Cerebellar nuclear complex (tissue), 1 donor: ENCODE measurements around the gene SMYD5.
A peak's percentile ranks its signal among the peaks of the same experiment; 100 is the strongest.

Experiments
- DNase-seq, 2 experiments: peaks; one replicate each; lab custom pipeline; 2025; lab: John Stamatoyannopoulos, UW

The SMYD5 gene

GRCh38 chr2:73205611-73206010, 8.4 kb upstream of the SMYD5 start:
- DNase-seq: no peak

GRCh38 chr2:73208258-73208657, 5.8 kb upstream of the SMYD5 start:
- no peak for DNase-seq

GRCh38 chr2:73210019-73210418, 4.0 kb upstream of the SMYD5 start:
- no peak for DNase-seq

- no peak for DNase-seq
These were observed 3.3 kb upstream of the SMYD5 start for GRCh38 chr2:73210696-73211095.

- no peak for DNase-seq
These were observed 2.0 kb upstream of the SMYD5 start for GRCh38 chr2:73212098-73212447.

GRCh38 chr2:73212448-73213176, 1.4 kb upstream of the SMYD5 start:
- no peak for DNase-seq

- DNase-seq: no peak
These were observed 1.2 kb downstream of the SMYD5 start for GRCh38 chr2:73215254-73215653.

- no peak for DNase-seq
These were observed 3.1 kb downstream of the SMYD5 start for GRCh38 chr2:73217160-73217559.

- DNase-seq: no peak
These were observed 3.8 kb downstream of the SMYD5 start for GRCh38 chr2:73217826-73218225.

GRCh38 chr2:73218298-73218697, 4.3 kb downstream of the SMYD5 start:
- no peak for DNase-seq

GRCh38 chr2:73223821-73224220, 9.8 kb downstream of the SMYD5 start:
- no peak for DNase-seq

- DNase-seq: no peak
These were observed 11.7 kb downstream of the SMYD5 start for GRCh38 chr2:73225513-73226360.

GRCh38 chr2:73227086-73227485, 13.0 kb downstream of the SMYD5 start:
- no peak for DNase-seq

- DNase-seq: no peak
These were observed 14.6 kb downstream of the SMYD5 start for GRCh38 chr2:73228631-73229030.

- no peak for DNase-seq
These were observed 18.5 kb downstream of the SMYD5 start for GRCh38 chr2:73232403-73233153.

GRCh38 chr2:73233154-73233931, 19.3 kb downstream of the SMYD5 start, which contains the start of gene PRADC1:
Gene PRADC1, minus strand, starts transcription at chr2:73233239. Its CDS starts 79 bp downstream, at chr2:73233160.
- peak; percentile 87 to 98 for DNase-seq

GRCh38 chr2:73233932-73234832, 20.1 kb downstream of the SMYD5 start, which contains the start of gene CCT7:
Gene CCT7, plus strand, starts transcription at chr2:73234308. Its CDS starts 71 bp downstream, at chr2:73234379.
- peak; percentile 15 to 84 for DNase-seq

GRCh38 chr2:73235315-73236028, 21.4 kb downstream of the SMYD5 start:
- no peak for DNase-seq

GRCh38 chr2:73237168-73237567, 23.1 kb downstream of the SMYD5 start:
- no peak for DNase-seq

GRCh38 chr2:73238149-73238548, 24.1 kb downstream of the SMYD5 start:
- no peak for DNase-seq
